IMR-90 (cell line): ENCODE data around the gene SP3. TPM values are rescaled to one million over a fixed set of nuclear protein-coding genes. Genes with fewer than 3 reads are reported as not detected.

ENCODE experiments used
- ATAC-seq: fragments of 200-7000 bp; cut with Tn5 transposase; 2 replicates; pipeline ENCODE4 v1.9.1; 2020; ENCODE audit warnings: low read depth, mild to moderate bottlenecking, moderate library complexity
- BruUV-seq: library from RNA; stranded (reverse); fragments of 400-500 nt; replicated peaks from 2 replicates; lab custom pipeline; 2021; lab: Mats Ljungman, UMichigan
- CTCF ChIA-PET: fragments of 300-600 bp; formaldehyde crosslinking; extraction: SDS; loops from one replicate; lab custom pipeline; 2021; ENCODE audit warnings: antibody characterized with exemption; lab: Yijun Ruan, JAX
- POLR2A ChIA-PET: fragments of 300-600 bp; sonication (Branson Sonifier 250); formaldehyde crosslinking; loops from one replicate; lab custom pipeline; 2022; ENCODE audit warnings: antibody characterized with exemption; ENCODE audit not compliant: unreplicated experiment; lab: Charles Lee
- DNase-seq: peaks from one replicate; pipeline ENCODE4 v3.0.0; 2013
- H2AFZ ChIP-seq: replicated peaks from 2 replicates; pipeline ENCODE3; 2013; ENCODE audit warnings: low read length, mild to moderate bottlenecking; ENCODE audit not compliant: poor library complexity
- H2AK5ac ChIP-seq: 2 replicates; pipeline ENCODE4 v1.6.1; 2013; ENCODE audit warnings: low read depth, low read length, inconsistent platforms
- H2AK9ac ChIP-seq: replicated peaks from 2 replicates; pipeline ENCODE3; 2013; ENCODE audit warnings: mild to moderate bottlenecking, low read depth, low read length, moderate library complexity; ENCODE audit not compliant: poor library complexity
- H2BK120ac ChIP-seq: 2 replicates; pipeline ENCODE4 v1.6.1; 2013; ENCODE audit warnings: low read depth, low read length, inconsistent platforms
- H2BK15ac ChIP-seq: 3 replicates; pipeline ENCODE4 v1.6.1; 2013; ENCODE audit warnings: low read depth, low read length, inconsistent platforms
- H2BK20ac ChIP-seq: 2 replicates; pipeline ENCODE4 v1.6.1; 2013; ENCODE audit warnings: low read depth, mild to moderate bottlenecking, inconsistent platforms, low read length, moderate library complexity
- H2BK5ac ChIP-seq: 2 replicates; pipeline ENCODE4 v1.6.1; 2013; ENCODE audit warnings: mild to moderate bottlenecking, low read depth, low read length, inconsistent platforms; ENCODE audit not compliant: poor library complexity, severe bottlenecking
- H3K14ac ChIP-seq: replicated peaks from 2 replicates; pipeline ENCODE4 v1.6.1; 2013; ENCODE audit warnings: low read depth, low read length, inconsistent platforms
- H3K18ac ChIP-seq: 2 replicates; pipeline ENCODE4 v1.6.1; 2013; ENCODE audit warnings: low read depth, low read length, control low read depth
- H3K23ac ChIP-seq: 2 replicates; pipeline ENCODE4 v1.6.1; 2013; ENCODE audit warnings: low read depth, low read length, inconsistent platforms
- H3K27ac ChIP-seq: 2 replicates; pipeline ENCODE4 v1.5.1; 2013; ENCODE audit warnings: mild to moderate bottlenecking, control low read depth, low read length; ENCODE audit not compliant: insufficient read depth
- H3K27me3 ChIP-seq: 2 replicates; pipeline ENCODE4 v1.6.1; 2013; ENCODE audit warnings: low read length; ENCODE audit not compliant: control insufficient read depth, insufficient read depth
- H3K36me3 ChIP-seq: 2 replicates; pipeline ENCODE4 v1.6.1; 2013; ENCODE audit warnings: low read length, mixed read lengths; ENCODE audit not compliant: control insufficient read depth, insufficient read depth
- H3K4ac ChIP-seq: 2 replicates; pipeline ENCODE4 v1.6.1; 2013; ENCODE audit warnings: low read depth, low read length, inconsistent platforms
- H3K4me1 ChIP-seq: 2 replicates; pipeline ENCODE4 v1.6.1; 2013; ENCODE audit warnings: low read length, mixed read lengths; ENCODE audit not compliant: control insufficient read depth, insufficient read depth
- H3K4me2 ChIP-seq: 2 replicates; pipeline ENCODE4 v1.6.1; 2013; ENCODE audit warnings: low read depth, mild to moderate bottlenecking, control low read depth, low read length, moderate library complexity
- H3K4me3 ChIP-seq: 2 replicates; pipeline ENCODE4 v1.5.1; 2013; ENCODE audit warnings: low read depth, mild to moderate bottlenecking, control low read depth, low read length, moderate library complexity; ENCODE audit not compliant: insufficient read depth
- H3K56ac ChIP-seq: 2 replicates; pipeline ENCODE4 v1.6.1; 2013; ENCODE audit warnings: low read length, inconsistent platforms; ENCODE audit not compliant: insufficient read depth; ENCODE audit errors: extremely low read depth
- H3K79me1 ChIP-seq, 2 experiments: 2 replicates each; pipeline ENCODE4 v1.6.1; 2013; ENCODE audit warnings: low read length in 2 of 2, inconsistent platforms in 1 of 2, low read depth in 1 of 2
- H3K9ac ChIP-seq: 2 replicates; pipeline ENCODE4 v1.6.1; 2013; ENCODE audit warnings: low read depth, low read length, control low read depth
- H3K9me1 ChIP-seq: 2 replicates; pipeline ENCODE4 v1.6.1; 2013; ENCODE audit warnings: low read length, inconsistent platforms; ENCODE audit not compliant: insufficient read depth
- H3K9me3 ChIP-seq: 2 replicates; pipeline ENCODE4 v1.6.1; 2013; ENCODE audit warnings: low read length; ENCODE audit not compliant: control insufficient read depth, insufficient read depth
- H4K20me1 ChIP-seq: 2 replicates; pipeline ENCODE4 v1.6.1; 2013; ENCODE audit warnings: low read length, inconsistent platforms; ENCODE audit not compliant: insufficient read depth
- H4K5ac ChIP-seq: 2 replicates; pipeline ENCODE4 v1.6.1; 2013; ENCODE audit warnings: mild to moderate bottlenecking, low read depth, low read length, control low read depth
- H4K8ac ChIP-seq, 2 experiments: 2 replicates each; pipeline ENCODE4 v1.6.1; 2013; ENCODE audit warnings: low read depth in 2 of 2, low read length in 2 of 2, control low read depth in 1 of 2, inconsistent platforms in 1 of 2
- H4K91ac ChIP-seq: 2 replicates; pipeline ENCODE4 v1.6.1; 2013; ENCODE audit warnings: low read depth, low read length, inconsistent platforms; ENCODE audit not compliant: insufficient read depth
- MAFK ChIP-seq: IDR thresholded peaks from 2 replicates; pipeline ENCODE4 v1.6.1; 2012; ENCODE audit warnings: low read depth, low read length, improper control_type of control experiment
- NFE2L2 ChIP-seq: fragments of 150-350 bp; IDR thresholded peaks from 2 replicates; pipeline ENCODE4 v1.6.1; 2016; ENCODE audit warnings: low read depth, mild to moderate bottlenecking, low read length
- RCOR1 ChIP-seq: IDR thresholded peaks from 2 replicates; pipeline ENCODE4 v1.6.1; 2012; ENCODE audit warnings: mild to moderate bottlenecking, low read length, improper control_type of control experiment; ENCODE audit not compliant: insufficient replicate concordance
- WGBS, 2 experiments: methylation state at CpG; one replicate each; pipeline versions ENCODE4 v1.1.5 to v1.1.7; 2013; ENCODE audit warnings: missing lambda C conversion rate in 2 of 2; ENCODE audit not compliant: insufficient read length in 1 of 2; ENCODE audit errors: extremely low coverage in 2 of 2; 5-methylcytosine and 5-hydroxymethylcytosine counted together
- dilution Hi-C: fragments of 300-500 bp; cut with HindIII; formaldehyde crosslinking; loops from one replicate; pipeline ENCODE4 v1.14.3; 2018; ENCODE audit warnings: low sequenced_read_pairs; ENCODE audit not compliant: unreplicated experiment
- in situ Hi-C: fragments of 300-500 bp; cut with MboI; formaldehyde crosslinking; loops from 3 replicates; pipeline ENCODE4 v1.14.3; 2019; ENCODE audit warnings: low sequenced_read_pairs, inconsistent platforms, mixed read lengths
- intact Hi-C: fragments of 100-400 bp; cut with micrococcal nuclease; formaldehyde crosslinking; loops from 2 replicates; pipeline ENCODE4 v1.10.0; 2022
- polyA plus RNA-seq, 3 experiments: library from polyadenylated mRNA; depleted of rRNA; stranded (reverse); fragments of >200 nt; gene quantifications; 2 replicates each; pipeline ENCODE4 v1.2.3, GENCODE V29; 2012; ENCODE audit warnings: low replicate concordance in 1 of 3
- total RNA-seq: library from RNA; depleted of rRNA; stranded (reverse); fragments of >200 nt; gene quantifications from 2 replicates; pipeline ENCODE4 v1.2.3, GENCODE V29; 2012

The SP3 gene
- total and polyA plus RNA-seq, 2 of the 4 experiments (the other 2 are of a cell fraction) = 26.7 to 136 TPM

DNA sequence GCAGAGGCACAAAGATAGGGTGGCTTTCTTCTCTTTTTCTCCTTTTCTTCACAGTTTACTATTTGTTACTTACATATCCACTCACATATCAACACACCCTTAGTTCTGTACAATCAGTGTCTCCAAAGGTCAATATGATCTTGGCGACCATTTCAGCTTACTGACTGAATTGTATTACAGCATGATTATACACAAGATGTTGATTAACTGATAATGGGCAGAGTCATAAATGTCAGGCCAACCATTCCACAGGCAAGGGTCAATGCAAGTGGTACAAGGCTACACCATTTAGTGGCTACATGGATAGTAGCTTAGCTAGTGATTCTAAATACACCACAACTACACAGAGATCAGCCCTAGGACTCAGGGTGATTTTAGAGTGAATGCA is 20.4 kb upstream of the SP3 start:
- peaks cover 17% of the 10 kb centered on the region for H3K4me1 ChIP-seq
- H3K79me1 ChIP-seq = no peaks in the 10 kb centered on the region
- no peak overlapping the region for H2BK120ac ChIP-seq
- DNase-seq (no peak), ATAC-seq (no peak)
- no peak overlapping the region for H4K5ac ChIP-seq
- dilution Hi-C loops (no loop called here), in situ Hi-C loops (no loop called here), intact Hi-C loops (no loop called here)
- no peak overlapping the region for H2AK9ac ChIP-seq
- no peak overlapping the region for H3K56ac ChIP-seq
- H3K4ac ChIP-seq = 0 out of 2 replicates have a peak overlapping the region, but pooled peaks have one; percentile 10
- no CpG with 5 or more reads among the region's 1 CpG for WGBS, 2 experiments
- BruUV-seq = no TSS peak
- H3K18ac ChIP-seq = no peak overlapping the region
- no peak overlapping the region for H4K91ac ChIP-seq
- CTCF ChIA-PET = no interaction called here
- no peak overlapping the region; the same call in 1 of the 2 replicates for H3K14ac ChIP-seq
- POLR2A ChIA-PET = no interaction called here
- peaks cover 14% of the 10 kb centered on the region for H3K9me1 ChIP-seq
- no peaks in the 10 kb centered on the region for H3K27me3 ChIP-seq
- no peak overlapping the region for H3K27ac ChIP-seq
- no peak overlapping the region for H2BK20ac ChIP-seq
- H2AK5ac ChIP-seq = peak overlapping the region; percentile 43; the same call in 1 of the 2 replicates
- peak overlapping the region; percentile 84; the same call in 1 of the 3 replicates for H2BK15ac ChIP-seq
- H4K8ac ChIP-seq = peak overlapping the region in 1 of 2 experiments; percentile 39; a peak in 2 of 4 replicates
- no peaks in the 10 kb centered on the region for H3K36me3 ChIP-seq
- H2BK5ac ChIP-seq = no peak overlapping the region
- H2AFZ ChIP-seq = peak overlapping the region; percentile 24
- H3K23ac ChIP-seq = no peak overlapping the region
- H3K4me3 ChIP-seq = no peak overlapping the region
- H3K9ac ChIP-seq = no peak overlapping the region
- no peak overlapping the region for H3K4me2 ChIP-seq
- H3K9me3 ChIP-seq = no peaks in the 10 kb centered on the region
- TF ChIP-seq MAFK (no peak), NFE2L2 (no peak), RCOR1 (no peak)
- H4K20me1 ChIP-seq = no peaks in the 10 kb centered on the region
